Prostate gland (tissue), 2 donors: ENCODE results near the gene ZNF787.

Experiments
- POLR2A ChIP-seq: fragments of 450-650 bp; IDR thresholded peaks from one replicate; pipeline ENCODE4 v1.6.1; 2016; ENCODE audit warnings: antibody characterized with exemption, mild to moderate bottlenecking
- TF ChIP-seq, protein P1 (sequence below), 4 experiments: fragments of 200-600 bp in 2 of 4; fragments of 450-650 bp in 2 of 4; sonication (generic) in 2 of 4; IDR thresholded peaks; 1 replicate in 3 of 4; 2 replicates in 1 of 4; pipeline ENCODE4 v1.5.1; 2016 to 2019; ENCODE audit warnings: antibody characterized with exemption in 4 of 4, mild to moderate bottlenecking in 2 of 4, moderate library complexity in 2 of 4

DNA sequence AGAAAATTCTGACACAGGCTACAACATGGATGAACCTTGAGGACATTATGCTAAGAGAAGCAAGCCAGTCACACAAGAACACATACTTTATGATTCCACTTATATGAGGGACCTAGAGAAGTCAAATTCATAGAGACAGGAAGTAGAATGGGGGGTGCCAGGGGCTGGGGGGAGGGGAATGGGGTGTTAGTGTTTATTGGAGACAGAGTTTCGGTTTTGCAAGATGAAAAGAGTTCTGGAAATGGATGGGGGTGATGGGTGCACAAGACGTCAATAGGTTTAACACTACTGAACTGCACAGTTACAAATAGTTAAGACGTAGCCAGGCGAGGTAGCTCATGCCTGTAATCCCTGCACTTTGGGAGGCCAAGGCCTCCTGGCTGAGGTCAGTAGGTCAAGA is 3.5 kb upstream of the ZNF787 start:
- TF ChIP-seq, protein P1, sequence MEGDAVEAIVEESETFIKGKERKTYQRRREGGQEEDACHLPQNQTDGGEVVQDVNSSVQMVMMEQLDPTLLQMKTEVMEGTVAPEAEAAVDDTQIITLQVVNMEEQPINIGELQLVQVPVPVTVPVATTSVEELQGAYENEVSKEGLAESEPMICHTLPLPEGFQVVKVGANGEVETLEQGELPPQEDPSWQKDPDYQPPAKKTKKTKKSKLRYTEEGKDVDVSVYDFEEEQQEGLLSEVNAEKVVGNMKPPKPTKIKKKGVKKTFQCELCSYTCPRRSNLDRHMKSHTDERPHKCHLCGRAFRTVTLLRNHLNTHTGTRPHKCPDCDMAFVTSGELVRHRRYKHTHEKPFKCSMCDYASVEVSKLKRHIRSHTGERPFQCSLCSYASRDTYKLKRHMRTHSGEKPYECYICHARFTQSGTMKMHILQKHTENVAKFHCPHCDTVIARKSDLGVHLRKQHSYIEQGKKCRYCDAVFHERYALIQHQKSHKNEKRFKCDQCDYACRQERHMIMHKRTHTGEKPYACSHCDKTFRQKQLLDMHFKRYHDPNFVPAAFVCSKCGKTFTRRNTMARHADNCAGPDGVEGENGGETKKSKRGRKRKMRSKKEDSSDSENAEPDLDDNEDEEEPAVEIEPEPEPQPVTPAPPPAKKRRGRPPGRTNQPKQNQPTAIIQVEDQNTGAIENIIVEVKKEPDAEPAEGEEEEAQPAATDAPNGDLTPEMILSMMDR (IDR thresholded peaks at IDR 0.05) = no peak
- TF ChIP-seq POLR2A = no peak
